ENCODE results near the gene PARD6B. TPM values are rescaled to one million over a fixed set of nuclear protein-coding genes. Genes with fewer than 3 reads are reported as not detected.

The PARD6B gene
- polyA plus RNA-seq, 1 of the 3 experiments (the other 2 are of a cell fraction): 0.49 TPM

GRCh38 chr20:50691573-50692551 lies 39.5 kb upstream of the PARD6B start:
- no peak for TF ChIP-seq FOSL2 (IDR thresholded peaks at IDR 0.05; ENCODE audit: borderline replicate concordance, low read depth)
- TF ChIP-seq RAD21 (IDR thresholded peaks at IDR 0.05; ENCODE audit: low read length): no peak
- peak; percentile 64 for TF ChIP-seq RCOR1 (IDR thresholded peaks at IDR 0.05; ENCODE audit: low read length)
- 0 out of 2 replicates have a peak, but pooled peaks have one; percentile 34 for TF ChIP-seq MXI1 (IDR thresholded peaks at IDR 0.05; ENCODE audit: low read depth, low read length)
- TF ChIP-seq FOXM1 (IDR thresholded peaks at IDR 0.05; ENCODE audit: low read depth): no peak
- TF ChIP-seq MAX (IDR thresholded peaks at IDR 0.05; ENCODE audit: low read depth): 0 out of 2 replicates have a peak, but pooled peaks have one; percentile 30
- no peak for TF ChIP-seq YY1 (IDR thresholded peaks at IDR 0.05; ENCODE audit: low read depth)
- TF ChIP-seq MEF2A (IDR thresholded peaks at IDR 0.05; ENCODE audit: borderline replicate concordance, low read depth): no peak
- no peak for TF ChIP-seq USF1 (IDR thresholded peaks at IDR 0.05; ENCODE audit: borderline replicate concordance, low read depth)
- no peak for TF ChIP-seq GABPA (IDR thresholded peaks at IDR 0.05; ENCODE audit: low read depth)
- TF ChIP-seq PBX3 (IDR thresholded peaks at IDR 0.05): peak; percentile 55
- TF ChIP-seq TEAD4 (IDR thresholded peaks at IDR 0.05; ENCODE audit: borderline replicate concordance, insufficient read depth): no peak
- TF ChIP-seq IRF3 (IDR thresholded peaks at IDR 0.05; ENCODE audit: low read depth, low read length): no peak
- TF ChIP-seq CTCF (IDR thresholded peaks at IDR 0.05): no peak
- TF ChIP-seq GATA2 (CRISPR knock-in tag; IDR thresholded peaks at IDR 0.05): peak; percentile 73
- TF ChIP-seq NFIC (IDR thresholded peaks at IDR 0.05; ENCODE audit: borderline replicate concordance): peak; percentile 28; the same call in 1 of the 2 replicates
- peak; percentile 56 for TF ChIP-seq CHD2 (IDR thresholded peaks at IDR 0.05; ENCODE audit: low read length, partially characterized antibody)
- TF ChIP-seq TCF12 (IDR thresholded peaks at IDR 0.05): peak; percentile 80
- peak; percentile 81 for TF ChIP-seq FOXJ3 (CRISPR knock-in tag; IDR thresholded peaks at IDR 0.05)
- TF ChIP-seq REST (IDR thresholded peaks at IDR 0.05; ENCODE audit: low read depth, low read length): no peak
- no peak for TF ChIP-seq USF2 (IDR thresholded peaks at IDR 0.05; ENCODE audit: borderline replicate concordance, low read depth, low read length)
- TF ChIP-seq EP300 (IDR thresholded peaks at IDR 0.05; ENCODE audit: borderline replicate concordance in 1 of 2, low read depth in 1 of 2, low read length in 1 of 2): peak in 1 of 2 experiments; percentile 64; a peak in 2 of 4 replicates
- Histone ChIP-seq H3K27ac (ENCODE audit: low read depth in 2 of 2, low read length in 1 of 2) (no peak overlapping the region), H4K20me1 (ENCODE audit: insufficient read depth) (no peaks in the 10 kb centered on the region), H3K36me3 (replicated peaks in 1 of 2; ENCODE audit: control insufficient read depth in 1 of 2, insufficient read depth in 2 of 2, low read length in 1 of 2) (no peaks in the 10 kb centered on the region), H3K9me3 (no peaks in the 10 kb centered on the region), H3K27me3 (ENCODE audit: insufficient read depth) (no peaks in the 10 kb centered on the region), H3K4me1 (ENCODE audit: control insufficient read depth in 1 of 2, insufficient read depth in 2 of 2, low read depth in 1 of 2, low read length in 1 of 2) (peaks cover 18 to 30% of the 10 kb centered on the region in 2 experiments), H3K79me2 (ENCODE audit: insufficient read depth) (no peaks in the 10 kb centered on the region), H2AFZ (ENCODE audit: low read depth) (peak overlapping the region; percentile 79; the same call in 1 of the 2 replicates), H3K9me2 (no peaks in the 10 kb centered on the region), H3K9ac (no peak overlapping the region), H3K4me3 (ENCODE audit: low read depth in 2 of 2, low read length in 1 of 2) (peak overlapping the region; percentile 23 to 33; a peak in 3 of 4 replicates), H3F3A (replicated peaks; ENCODE audit: insufficient read depth) (no peaks in the 10 kb centered on the region), H3K4me2 (peak overlapping the region; percentile 79)
- POLR2A ChIA-PET: no interaction called here
- 43% methylated on average over 22 of the region's 23 CpGs for WGBS (ENCODE audit: low lambda C conversion rate)
- peak; percentile 76 for DNase-seq
- CTCF ChIA-PET: interaction anchor here (1.1 to 2.6 kb wide), 9 partner anchors 11 to 99 kb away, joined by 3 to 10 read pairs (median 5); no protein-coding TSS in a partner anchor
